ENCODE results near the gene TPH2. TPM values are rescaled to one million over a fixed set of nuclear protein-coding genes. Genes with fewer than 3 reads are reported as not detected.

TPH2 gene
- total RNA-seq, 1 donor from 2014 or later, result not detected

DNA sequence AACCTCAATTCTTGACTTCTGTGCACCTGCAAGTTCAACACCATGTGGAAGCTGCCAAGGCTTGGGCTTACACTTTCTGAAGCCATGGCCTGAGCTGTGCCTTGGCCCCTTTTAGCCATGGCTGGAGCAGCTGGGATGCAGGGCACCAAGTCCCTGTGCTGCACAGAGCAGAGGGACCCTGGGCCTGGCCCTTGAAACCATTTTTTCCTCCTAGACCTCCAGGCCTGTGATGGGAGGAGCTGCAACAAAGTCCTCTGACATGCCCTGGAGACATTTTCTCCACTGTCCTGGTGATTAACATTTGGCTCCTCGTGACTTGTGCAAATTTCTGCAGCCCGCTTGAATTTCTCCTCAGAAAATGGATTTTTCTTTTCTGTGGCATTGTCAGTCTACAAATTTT is 132.4 kb downstream of the TPH2 start:
- Histone ChIP-seq H3K4me3 (no peak overlapping the region), H3K4me2 (no peak overlapping the region), H4K20me1 (ENCODE audit: low read depth) (no peaks in the 10 kb centered on the region), H3K27me3 (no peaks in the 10 kb centered on the region), H3K79me2 (ENCODE audit: low read depth) (no peaks in the 10 kb centered on the region), H3K36me3 (no peaks in the 10 kb centered on the region), H3F3A (ENCODE audit: low read depth) (no peaks in the 10 kb centered on the region), H3K4me1 (no peaks in the 10 kb centered on the region), H3K27ac (no peak overlapping the region), H2AFZ (replicated peaks) (no peak overlapping the region), H3K9ac (no peak overlapping the region), H3K9me3 (ENCODE audit: low read depth) (no peaks in the 10 kb centered on the region)
- no peak overlapping the region for H3K4me3 Mint-ChIP-seq
- peaks cover 2% of the 10 kb centered on the region for H3K27me3 Mint-ChIP-seq (ENCODE audit: insufficient read depth, low read depth)
- no peak for TF ChIP-seq EZH2phosphoT487 (IDR thresholded peaks at IDR 0.05)
- no peak for TF ChIP-seq EZH2 (IDR thresholded peaks at IDR 0.05)
- TF ChIP-seq, protein P1, sequence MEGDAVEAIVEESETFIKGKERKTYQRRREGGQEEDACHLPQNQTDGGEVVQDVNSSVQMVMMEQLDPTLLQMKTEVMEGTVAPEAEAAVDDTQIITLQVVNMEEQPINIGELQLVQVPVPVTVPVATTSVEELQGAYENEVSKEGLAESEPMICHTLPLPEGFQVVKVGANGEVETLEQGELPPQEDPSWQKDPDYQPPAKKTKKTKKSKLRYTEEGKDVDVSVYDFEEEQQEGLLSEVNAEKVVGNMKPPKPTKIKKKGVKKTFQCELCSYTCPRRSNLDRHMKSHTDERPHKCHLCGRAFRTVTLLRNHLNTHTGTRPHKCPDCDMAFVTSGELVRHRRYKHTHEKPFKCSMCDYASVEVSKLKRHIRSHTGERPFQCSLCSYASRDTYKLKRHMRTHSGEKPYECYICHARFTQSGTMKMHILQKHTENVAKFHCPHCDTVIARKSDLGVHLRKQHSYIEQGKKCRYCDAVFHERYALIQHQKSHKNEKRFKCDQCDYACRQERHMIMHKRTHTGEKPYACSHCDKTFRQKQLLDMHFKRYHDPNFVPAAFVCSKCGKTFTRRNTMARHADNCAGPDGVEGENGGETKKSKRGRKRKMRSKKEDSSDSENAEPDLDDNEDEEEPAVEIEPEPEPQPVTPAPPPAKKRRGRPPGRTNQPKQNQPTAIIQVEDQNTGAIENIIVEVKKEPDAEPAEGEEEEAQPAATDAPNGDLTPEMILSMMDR (IDR thresholded peaks at IDR 0.05), result no peak
- H3K4me1 Mint-ChIP-seq, result peaks cover 3% of the 10 kb centered on the region
- no peak overlapping the region for H3K27ac Mint-ChIP-seq
- DNase-seq (ENCODE audit: low spot score), result no peak
- H3K36me3 Mint-ChIP-seq, result no peaks in the 10 kb centered on the region
- peaks cover 13% of the 10 kb centered on the region for H3K9me3 Mint-ChIP-seq

DNA sequence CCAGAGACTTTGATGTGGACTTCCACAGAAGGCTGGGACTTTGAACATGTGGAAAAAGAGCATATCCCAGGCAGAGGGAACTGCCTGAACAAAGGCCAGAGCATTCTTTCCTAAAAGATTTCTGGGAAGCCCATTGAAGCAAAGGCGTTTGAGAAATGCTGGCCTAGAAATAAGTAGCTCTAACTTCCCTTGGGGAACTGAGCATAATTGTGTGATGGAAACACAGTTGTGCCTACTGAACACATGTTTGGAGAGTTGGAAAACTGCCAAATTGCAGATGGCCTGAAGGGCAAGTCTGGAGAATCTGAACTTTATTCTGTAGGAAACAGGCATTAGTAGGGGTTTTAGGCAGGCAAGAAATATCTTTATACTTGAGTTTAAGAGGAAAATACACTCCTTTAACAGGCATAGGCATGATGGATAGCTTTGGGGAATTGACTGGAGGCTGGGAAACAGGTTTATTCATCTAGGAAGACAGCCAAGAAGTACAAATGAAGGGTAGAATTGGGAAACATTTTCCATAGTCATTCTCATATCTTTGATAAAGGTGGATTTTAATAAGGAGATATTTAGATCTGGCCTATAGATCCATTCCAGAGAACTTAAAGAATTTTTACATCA is 134.1 kb downstream of the TPH2 start:
- H3K9ac ChIP-seq, result no peak overlapping the region
- no peaks in the 10 kb centered on the region for H3K36me3 Mint-ChIP-seq
- no peaks in the 10 kb centered on the region for H3F3A ChIP-seq (ENCODE audit: low read depth)
- no peak overlapping the region for H2AFZ ChIP-seq (replicated peaks)
- DNase-seq (ENCODE audit: low spot score), result no peak
- H3K27ac Mint-ChIP-seq, result no peak overlapping the region
- TF ChIP-seq, protein P1 (IDR thresholded peaks at IDR 0.05), result no peak
- no peak for TF ChIP-seq EZH2 (IDR thresholded peaks at IDR 0.05)
- no peak for TF ChIP-seq EZH2phosphoT487 (IDR thresholded peaks at IDR 0.05)
- no peak overlapping the region for H3K4me3 Mint-ChIP-seq
- peaks cover 13% of the 10 kb centered on the region for H3K9me3 Mint-ChIP-seq
- H3K4me1 Mint-ChIP-seq, result peaks cover 3% of the 10 kb centered on the region
- no peaks in the 10 kb centered on the region for H3K4me1 ChIP-seq
- H3K27ac ChIP-seq, result no peak overlapping the region
- no peaks in the 10 kb centered on the region for H4K20me1 ChIP-seq (ENCODE audit: low read depth)
- no peak overlapping the region for H3K4me3 ChIP-seq
- peaks cover 2% of the 10 kb centered on the region for H3K27me3 Mint-ChIP-seq (ENCODE audit: insufficient read depth, low read depth)
- no peak overlapping the region for H3K4me2 ChIP-seq
- H3K79me2 ChIP-seq (ENCODE audit: low read depth), result no peaks in the 10 kb centered on the region
- H3K36me3 ChIP-seq, result no peaks in the 10 kb centered on the region
- H3K9me3 ChIP-seq (ENCODE audit: low read depth), result no peaks in the 10 kb centered on the region
- no peaks in the 10 kb centered on the region for H3K27me3 ChIP-seq

DNA sequence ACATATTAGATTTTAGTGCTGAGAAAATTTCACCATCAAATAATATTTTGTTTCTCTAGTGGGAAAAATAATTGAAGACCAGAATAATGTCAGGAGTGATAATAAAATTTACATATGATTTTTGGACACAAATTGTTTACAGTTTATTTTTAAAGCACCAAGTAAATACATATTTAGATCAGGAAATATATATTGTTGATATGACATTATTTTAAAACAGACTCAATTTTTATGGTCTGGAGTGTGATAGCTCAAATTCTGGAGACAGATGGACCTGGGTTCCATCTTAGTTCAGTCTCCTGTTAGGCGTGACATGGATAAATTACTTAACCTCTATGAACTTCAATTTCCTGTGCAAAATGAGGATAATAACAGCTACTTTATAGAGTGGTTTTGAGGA is 135.4 kb downstream of the TPH2 start:
- H3K9me3 ChIP-seq (ENCODE audit: low read depth), result no peaks in the 10 kb centered on the region
- no peak overlapping the region for H3K27ac ChIP-seq
- no peaks in the 10 kb centered on the region for H3K79me2 ChIP-seq (ENCODE audit: low read depth)
- H3K4me1 Mint-ChIP-seq, result peaks cover 3% of the 10 kb centered on the region
- no peak overlapping the region for H3K4me2 ChIP-seq
- H3K27ac Mint-ChIP-seq, result no peak overlapping the region
- no peak overlapping the region for H3K4me3 Mint-ChIP-seq
- no peaks in the 10 kb centered on the region for H3K4me1 ChIP-seq
- no peak for TF ChIP-seq EZH2phosphoT487 (IDR thresholded peaks at IDR 0.05)
- no peak for TF ChIP-seq EZH2 (IDR thresholded peaks at IDR 0.05)
- TF ChIP-seq, protein P1 (IDR thresholded peaks at IDR 0.05), result no peak
- H3K27me3 ChIP-seq, result no peaks in the 10 kb centered on the region
- no peak for DNase-seq (ENCODE audit: low spot score)
- H3K36me3 Mint-ChIP-seq, result no peaks in the 10 kb centered on the region
- peaks cover 2% of the 10 kb centered on the region for H3K27me3 Mint-ChIP-seq (ENCODE audit: insufficient read depth, low read depth)
- H3K36me3 ChIP-seq, result no peaks in the 10 kb centered on the region
- H4K20me1 ChIP-seq (ENCODE audit: low read depth), result no peaks in the 10 kb centered on the region
- no peak overlapping the region for H2AFZ ChIP-seq (replicated peaks)
- no peak overlapping the region for H3K9ac ChIP-seq
- peaks cover 13% of the 10 kb centered on the region for H3K9me3 Mint-ChIP-seq
- no peak overlapping the region for H3K4me3 ChIP-seq
- no peaks in the 10 kb centered on the region for H3F3A ChIP-seq (ENCODE audit: low read depth)
